Uterus (tissue), 2 donors: ENCODE measurements around the gene CACNA1C.

ENCODE experiments used
- CTCF ChIP-seq, 4 experiments: fragments of 200-600 bp in 2 of 4; fragments of 450-650 bp in 2 of 4; sonication (generic) in 2 of 4; IDR thresholded peaks; one replicate each; pipeline ENCODE4 v1.5.1; 2016 to 2019; ENCODE audit warnings: antibody characterized with exemption in 4 of 4, mild to moderate bottlenecking in 2 of 4, moderate library complexity in 1 of 4
- POLR2A ChIP-seq, 2 donors: fragments of 450-650 bp; IDR thresholded peaks; one replicate each; pipeline ENCODE4 v1.6.1; 2016; ENCODE audit warnings: antibody characterized with exemption in 2 of 2, mild to moderate bottlenecking in 1 of 2, moderate library complexity in 1 of 2

DNA sequence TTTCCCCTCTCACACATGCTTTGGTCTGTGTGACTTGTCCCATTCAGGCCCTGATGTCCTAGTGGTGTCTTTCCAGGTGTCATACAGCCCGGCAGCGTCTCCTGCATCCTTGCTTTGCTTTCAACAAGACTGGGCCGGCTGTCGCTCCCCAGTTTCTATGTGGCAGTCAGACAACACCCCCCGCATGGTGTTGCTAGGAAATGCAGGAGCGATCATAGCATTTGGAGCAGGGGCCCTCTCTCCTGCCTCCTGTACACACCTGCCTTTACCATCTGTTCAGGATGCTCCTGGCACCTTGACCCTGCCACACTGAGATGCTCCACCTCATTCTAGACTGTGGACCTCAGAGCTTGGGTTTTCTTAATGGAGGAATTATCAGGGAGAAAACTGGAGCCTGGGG, 29.5 kb downstream of the CACNA1C start:
- TF ChIP-seq CTCF (IDR thresholded peaks at IDR 0.05) (no peak), POLR2A (IDR thresholded peaks at IDR 0.05) (no peak)
